ENCODE results near the gene TLX2. TPM values are rescaled to one million over a fixed set of nuclear protein-coding genes. Genes with fewer than 3 reads are reported as not detected.
"Not testable (repeated sequence)": the region's sequence is repeated elsewhere in the genome, so short reads cannot be mapped to it uniquely, and the experiment has no call there.

TLX2 gene
- polyA plus RNA-seq, 2 of the 4 experiments (the other 2 are of a cell fraction) = 0.05 to 0.37 TPM

DNA sequence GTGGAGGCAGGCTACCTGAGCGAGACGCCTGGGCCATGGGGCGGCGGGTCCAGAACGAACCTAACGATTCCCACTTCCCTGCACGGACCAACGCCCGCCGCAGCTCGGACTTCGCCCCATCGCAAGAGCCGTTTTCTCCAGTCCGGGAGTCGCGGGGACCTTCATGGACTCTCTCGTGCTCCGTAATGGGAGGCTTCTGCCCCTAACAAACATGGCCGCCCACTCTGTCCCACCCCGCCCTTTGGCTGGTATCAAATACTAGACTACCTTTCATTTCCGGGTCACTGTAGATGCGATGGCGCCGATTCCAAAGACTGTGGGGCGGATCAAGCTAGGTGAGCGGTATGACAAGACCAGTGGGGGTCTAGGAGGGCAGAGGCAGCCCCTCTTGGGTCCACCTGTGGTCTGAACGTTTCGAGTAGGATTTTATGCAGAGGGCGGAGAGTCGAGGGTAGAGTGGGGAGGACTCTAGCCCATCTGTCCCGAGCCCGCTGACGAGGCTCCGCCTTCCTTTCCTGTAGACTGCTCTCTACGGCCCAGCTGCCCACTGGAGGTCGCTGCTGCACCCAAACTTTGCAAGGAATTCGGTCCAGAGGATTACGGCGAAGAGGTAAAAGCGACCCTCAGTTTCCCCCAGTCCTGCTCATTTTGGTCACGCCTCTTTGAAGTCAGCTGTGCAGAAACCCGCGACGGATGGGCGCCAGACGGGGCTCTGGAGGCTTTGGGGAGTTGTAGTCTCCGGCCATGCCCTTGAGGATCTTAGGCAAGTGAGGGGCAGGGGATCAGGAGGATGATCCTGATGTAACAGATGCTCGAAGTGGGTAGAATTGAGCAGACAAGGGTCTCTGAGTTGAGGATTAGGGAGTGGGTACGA is 31.2 kb upstream of the TLX2 start, which contains the start of the genes CCDC142 and TTC31 (continued):
- TF ChIP-seq PBX3 (IDR thresholded peaks at IDR 0.05) (0 out of 2 replicates have a peak, but pooled peaks have one; percentile 44), NPAS2 (CRISPR knock-in tag; IDR thresholded peaks at IDR 0.05; ENCODE audit: borderline replicate concordance) (no peak), MAZ (IDR thresholded peaks at IDR 0.05; ENCODE audit: borderline replicate concordance, low read depth, low read length) (no peak), JUN (IDR thresholded peaks at IDR 0.05) (peak; percentile 88 to 93; a peak in 4 of 5 replicates), MYC (IDR thresholded peaks at IDR 0.05; ENCODE audit: borderline replicate concordance, low read length) (0 out of 2 replicates have a peak, but pooled peaks have one; percentile 10), POLR2AphosphoS2 (conservative IDR thresholded peaks at IDR 0.05; ENCODE audit: low read length) (no peak), EHMT2 (IDR thresholded peaks at IDR 0.05; ENCODE audit: low read depth) (no peak), SMC3 (IDR thresholded peaks at IDR 0.05) (peak; percentile 90), KDM5A (IDR thresholded peaks at IDR 0.05) (peak; percentile 98), TP53 (CRISPR knock-in tag; IDR thresholded peaks at IDR 0.05) (no peak), ZNF302 (CRISPR knock-in tag; IDR thresholded peaks at IDR 0.05) (no peak), GATA3 (IDR thresholded peaks at IDR 0.05; ENCODE audit: borderline replicate concordance) (no peak), PHF8 (IDR thresholded peaks at IDR 0.05; ENCODE audit: borderline replicate concordance, low read depth) (peak; percentile 84), RAD21 (conservative IDR thresholded peaks at IDR 0.05 in 1 of 2, IDR thresholded peaks at IDR 0.05 in 1 of 2) (peak; percentile 76 to 86), HES2 (IDR thresholded peaks at IDR 0.05) (no peak), RARB (CRISPR knock-in tag; IDR thresholded peaks at IDR 0.05) (no peak), KDM1A (IDR thresholded peaks at IDR 0.05; ENCODE audit: low read depth) (no peak), CBX8 (IDR thresholded peaks at IDR 0.05) (no peak), MAFK (IDR thresholded peaks at IDR 0.05; ENCODE audit: partially characterized antibody) (no peak)
- TF ChIP-seq, protein P1, sequence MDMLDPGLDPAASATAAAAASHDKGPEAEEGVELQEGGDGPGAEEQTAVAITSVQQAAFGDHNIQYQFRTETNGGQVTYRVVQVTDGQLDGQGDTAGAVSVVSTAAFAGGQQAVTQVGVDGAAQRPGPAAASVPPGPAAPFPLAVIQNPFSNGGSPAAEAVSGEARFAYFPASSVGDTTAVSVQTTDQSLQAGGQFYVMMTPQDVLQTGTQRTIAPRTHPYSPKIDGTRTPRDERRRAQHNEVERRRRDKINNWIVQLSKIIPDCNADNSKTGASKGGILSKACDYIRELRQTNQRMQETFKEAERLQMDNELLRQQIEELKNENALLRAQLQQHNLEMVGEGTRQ (IDR thresholded peaks at IDR 0.05) = no peak
- TF ChIP-seq, protein P2, sequence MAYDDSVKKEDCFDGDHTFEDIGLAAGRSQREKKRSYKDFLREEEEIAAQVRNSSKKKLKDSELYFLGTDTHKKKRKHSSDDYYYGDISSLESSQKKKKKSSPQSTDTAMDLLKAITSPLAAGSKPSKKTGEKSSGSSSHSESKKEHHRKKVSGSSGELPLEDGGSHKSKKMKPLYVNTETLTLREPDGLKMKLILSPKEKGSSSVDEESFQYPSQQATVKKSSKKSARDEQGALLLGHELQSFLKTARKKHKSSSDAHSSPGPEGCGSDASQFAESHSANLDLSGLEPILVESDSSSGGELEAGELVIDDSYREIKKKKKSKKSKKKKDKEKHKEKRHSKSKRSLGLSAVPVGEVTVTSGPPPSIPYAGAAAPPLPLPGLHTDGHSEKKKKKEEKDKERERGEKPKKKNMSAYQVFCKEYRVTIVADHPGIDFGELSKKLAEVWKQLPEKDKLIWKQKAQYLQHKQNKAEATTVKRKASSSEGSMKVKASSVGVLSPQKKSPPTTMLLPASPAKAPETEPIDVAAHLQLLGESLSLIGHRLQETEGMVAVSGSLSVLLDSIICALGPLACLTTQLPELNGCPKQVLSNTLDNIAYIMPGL (CRISPR knock-in tag; IDR thresholded peaks at IDR 0.05; ENCODE audit: borderline replicate concordance) = no peak
- TF ChIP-seq, protein P3, sequence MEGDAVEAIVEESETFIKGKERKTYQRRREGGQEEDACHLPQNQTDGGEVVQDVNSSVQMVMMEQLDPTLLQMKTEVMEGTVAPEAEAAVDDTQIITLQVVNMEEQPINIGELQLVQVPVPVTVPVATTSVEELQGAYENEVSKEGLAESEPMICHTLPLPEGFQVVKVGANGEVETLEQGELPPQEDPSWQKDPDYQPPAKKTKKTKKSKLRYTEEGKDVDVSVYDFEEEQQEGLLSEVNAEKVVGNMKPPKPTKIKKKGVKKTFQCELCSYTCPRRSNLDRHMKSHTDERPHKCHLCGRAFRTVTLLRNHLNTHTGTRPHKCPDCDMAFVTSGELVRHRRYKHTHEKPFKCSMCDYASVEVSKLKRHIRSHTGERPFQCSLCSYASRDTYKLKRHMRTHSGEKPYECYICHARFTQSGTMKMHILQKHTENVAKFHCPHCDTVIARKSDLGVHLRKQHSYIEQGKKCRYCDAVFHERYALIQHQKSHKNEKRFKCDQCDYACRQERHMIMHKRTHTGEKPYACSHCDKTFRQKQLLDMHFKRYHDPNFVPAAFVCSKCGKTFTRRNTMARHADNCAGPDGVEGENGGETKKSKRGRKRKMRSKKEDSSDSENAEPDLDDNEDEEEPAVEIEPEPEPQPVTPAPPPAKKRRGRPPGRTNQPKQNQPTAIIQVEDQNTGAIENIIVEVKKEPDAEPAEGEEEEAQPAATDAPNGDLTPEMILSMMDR (IDR thresholded peaks at IDR 0.05) = peak; percentile 98

GRCh38 chr2:74483675-74484164 is 30.5 kb upstream of the TLX2 start:
- peak overlapping the region; percentile 85 to 97 for H3K27ac ChIP-seq
- POLR2A ChIA-PET = interaction anchor here (0.8 to 3.1 kb wide), 10 partner anchors 11 to 107 kb away, joined by 3 to 28 read pairs (median 8); partner anchors contain the start of genes INO80B, MRPL53, PCGF1 and WBP1

More at GRCh38 chr2:74483675-74484164, 30.5 kb upstream of the TLX2 start:
- not testable (repeated sequence) for H3K9me3 ChIP-seq; FAIRE-seq; ATAC-seq; DNase-seq (ENCODE audit: low read depth in 1 of 2, low spot score in 1 of 2)
- CTCF ChIA-PET = interaction anchor here (0.6 to 13.8 kb wide), 24 partner anchors 10 to 126 kb away, joined by 3 to 184 read pairs (median 8); partner anchors contain the start of genes AUP1, DQX1, HTRA2 and INO80B
- Histone ChIP-seq H3K4me3 (peak overlapping the region; percentile 70), H3K4me1 (peaks cover 20% of the 10 kb centered on the region), H3K4me2 (peak overlapping the region; percentile 83)
- 70% methylated on average over 19 of the region's 19 CpGs for WGBS (ENCODE audit: missing lambda C conversion rate)

Data from A549 (cell line).